CD14-positive monocyte (primary cell): ENCODE data around the gene EPHB2. TPM values are rescaled to one million over a fixed set of nuclear protein-coding genes. Genes with fewer than 3 reads are reported as not detected.
A peak's percentile ranks its signal among the peaks of the same experiment; 100 is the strongest.

Experiments
- DNase-seq, 3 donors: peaks; one replicate each; pipeline ENCODE4 v3.0.0-alpha.2; 2011 to 2022
- H2AFZ ChIP-seq: 2 replicates; pipeline ENCODE4 v1.6.0; 2012; ENCODE audit warnings: mild to moderate bottlenecking, low read depth, low read length, inconsistent platforms; ENCODE audit not compliant: insufficient read depth, poor library complexity, severe bottlenecking
- H3K27ac ChIP-seq, 2 donors: 1 replicate in 1 of 2; 2 replicates in 1 of 2; pipeline ENCODE4 v1.5.1; 2012 to 2013; ENCODE audit warnings: low read length in 2 of 2, control low read depth in 1 of 2, inconsistent platforms in 1 of 2, low read depth in 1 of 2, mild to moderate bottlenecking in 1 of 2
- H3K27me3 ChIP-seq, 2 donors: one replicate each; pipeline versions ENCODE4 v1.6.0 to v1.6.1; 2011 to 2013; ENCODE audit warnings: low read length in 2 of 2; ENCODE audit not compliant: control insufficient read depth in 2 of 2, insufficient read depth in 2 of 2
- H3K36me3 ChIP-seq, 2 donors: replicated peaks in 1 of 2; 1 replicate in 1 of 2; 2 replicates in 1 of 2; pipeline versions ENCODE4 v1.5.1 to v1.6.1; 2012 to 2013; ENCODE audit warnings: low read length in 2 of 2, control low read depth in 1 of 2, inconsistent platforms in 1 of 2, mild to moderate bottlenecking in 1 of 2; ENCODE audit not compliant: insufficient read depth in 2 of 2, control insufficient read depth in 1 of 2
- H3K4me1 ChIP-seq, 2 donors: 1 replicate in 1 of 2; 2 replicates in 1 of 2; pipeline versions ENCODE4 v1.5.1 to v1.6.1; 2012 to 2013; ENCODE audit warnings: low read length in 2 of 2, control low read depth in 1 of 2, inconsistent platforms in 1 of 2, mild to moderate bottlenecking in 1 of 2, moderate library complexity in 1 of 2; ENCODE audit not compliant: insufficient read depth in 2 of 2, control insufficient read depth in 1 of 2
- H3K4me2 ChIP-seq: replicated peaks from 2 replicates; pipeline ENCODE3; 2012; ENCODE audit warnings: low read length, moderate library complexity, mild to moderate bottlenecking; ENCODE audit not compliant: poor library complexity, severe bottlenecking; ENCODE audit errors: extremely low read depth
- H3K4me3 ChIP-seq, 3 experiments: fragments of 200-600 bp in 1 of 3; sonication (generic) in 1 of 3; replicated peaks in 1 of 3; 1 replicate in 2 of 3; 2 replicates in 1 of 3; pipeline ENCODE4 v1.5.1; 2011 to 2013; ENCODE audit warnings: low read length in 3 of 3, mild to moderate bottlenecking in 3 of 3, control low read depth in 2 of 3, low read depth in 2 of 3, inconsistent platforms in 1 of 3, moderate library complexity in 1 of 3
- H3K79me2 ChIP-seq: 2 replicates; pipeline ENCODE4 v1.6.0; 2012; ENCODE audit warnings: mild to moderate bottlenecking, control low read depth, inconsistent platforms, low read length, moderate library complexity; ENCODE audit not compliant: insufficient read depth
- H3K9ac ChIP-seq: 2 replicates; pipeline ENCODE4 v1.6.0; 2017; ENCODE audit warnings: low read length, mild to moderate bottlenecking; ENCODE audit not compliant: insufficient read depth, poor library complexity, severe bottlenecking
- H3K9me3 ChIP-seq, 2 donors: replicated peaks in 1 of 2; 1 replicate in 1 of 2; 2 replicates in 1 of 2; pipeline versions ENCODE4 v1.5.1 to v1.6.1; 2012 to 2013; ENCODE audit warnings: low read length in 2 of 2, control low read depth in 1 of 2; ENCODE audit not compliant: control insufficient read depth in 1 of 2, insufficient read depth in 1 of 2
- H4K20me1 ChIP-seq: 2 replicates; pipeline ENCODE4 v1.6.0; 2012; ENCODE audit warnings: mild to moderate bottlenecking, low read length, control low read depth, moderate library complexity; ENCODE audit not compliant: insufficient read depth
- H3K27ac Mint-ChIP-seq, 7 donors: one replicate each; pipeline ENCODE4 v1.8.0; 2020; ENCODE audit warnings: mild to moderate bottlenecking in 7 of 7, mixed read lengths in 7 of 7, moderate library complexity in 6 of 7, inconsistent platforms in 2 of 7
- H3K27me3 Mint-ChIP-seq, 3 donors: one replicate each; pipeline ENCODE4 v1.8.0; 2021 to 2022; ENCODE audit warnings: low read depth in 3 of 3, mild to moderate bottlenecking in 3 of 3, mixed read lengths in 3 of 3, moderate library complexity in 3 of 3, inconsistent platforms in 1 of 3
- H3K36me3 Mint-ChIP-seq, 2 donors: one replicate each; pipeline ENCODE4 v1.8.0; 2020; ENCODE audit warnings: mixed read lengths in 2 of 2, inconsistent platforms in 1 of 2, mild to moderate bottlenecking in 1 of 2
- H3K4me1 Mint-ChIP-seq: one replicate; pipeline ENCODE4 v1.8.0; 2020; ENCODE audit warnings: mild to moderate bottlenecking, mixed read lengths
- H3K4me3 Mint-ChIP-seq, 2 donors: one replicate each; pipeline ENCODE4 v1.8.0; 2020; ENCODE audit warnings: mild to moderate bottlenecking in 2 of 2, mixed read lengths in 2 of 2, moderate library complexity in 1 of 2
- H3K9me3 Mint-ChIP-seq, 7 donors: one replicate each; pipeline ENCODE4 v1.8.0; 2020 to 2022; ENCODE audit warnings: mixed read lengths in 7 of 7, mild to moderate bottlenecking in 6 of 7, moderate library complexity in 6 of 7, inconsistent platforms in 2 of 7
- WGBS: methylation state at CpG from one replicate; pipeline ENCODE4 v1.1.5; 2013; ENCODE audit warnings: missing lambda C conversion rate; ENCODE audit not compliant: insufficient coverage; 5-methylcytosine and 5-hydroxymethylcytosine counted together
- intact Hi-C, 2 donors: fragments of 100-400 bp; cut with micrococcal nuclease; formaldehyde crosslinking; loops; one replicate each; pipeline versions ENCODE4 v1.15.0 to v1.15.1; 2023
- polyA plus RNA-seq, 3 donors: library from polyadenylated mRNA; depleted of rRNA in 1 of 3; unstranded in 2 of 3; stranded (reverse) in 1 of 3; fragments of 300-500 nt in 2 of 3; fragments of >200 nt in 1 of 3; fragmentation: Illumina TruSeq in 2 of 3; gene quantifications; 1 replicate in 2 of 3; 2 replicates in 1 of 3; pipeline ENCODE4 v1.2.3, GENCODE V29; 2012 to 2021
- TF ChIP-seq, protein P1 (sequence below): fragments of 200-600 bp; IDR thresholded peaks from one replicate; pipeline ENCODE4 v1.8.0; 2022; ENCODE audit warnings: antibody characterized with exemption, mild to moderate bottlenecking

EPHB2 gene
- polyA plus RNA-seq, 3 donors: 2.9 to 5.6 (median 3.4) TPM

DNA sequence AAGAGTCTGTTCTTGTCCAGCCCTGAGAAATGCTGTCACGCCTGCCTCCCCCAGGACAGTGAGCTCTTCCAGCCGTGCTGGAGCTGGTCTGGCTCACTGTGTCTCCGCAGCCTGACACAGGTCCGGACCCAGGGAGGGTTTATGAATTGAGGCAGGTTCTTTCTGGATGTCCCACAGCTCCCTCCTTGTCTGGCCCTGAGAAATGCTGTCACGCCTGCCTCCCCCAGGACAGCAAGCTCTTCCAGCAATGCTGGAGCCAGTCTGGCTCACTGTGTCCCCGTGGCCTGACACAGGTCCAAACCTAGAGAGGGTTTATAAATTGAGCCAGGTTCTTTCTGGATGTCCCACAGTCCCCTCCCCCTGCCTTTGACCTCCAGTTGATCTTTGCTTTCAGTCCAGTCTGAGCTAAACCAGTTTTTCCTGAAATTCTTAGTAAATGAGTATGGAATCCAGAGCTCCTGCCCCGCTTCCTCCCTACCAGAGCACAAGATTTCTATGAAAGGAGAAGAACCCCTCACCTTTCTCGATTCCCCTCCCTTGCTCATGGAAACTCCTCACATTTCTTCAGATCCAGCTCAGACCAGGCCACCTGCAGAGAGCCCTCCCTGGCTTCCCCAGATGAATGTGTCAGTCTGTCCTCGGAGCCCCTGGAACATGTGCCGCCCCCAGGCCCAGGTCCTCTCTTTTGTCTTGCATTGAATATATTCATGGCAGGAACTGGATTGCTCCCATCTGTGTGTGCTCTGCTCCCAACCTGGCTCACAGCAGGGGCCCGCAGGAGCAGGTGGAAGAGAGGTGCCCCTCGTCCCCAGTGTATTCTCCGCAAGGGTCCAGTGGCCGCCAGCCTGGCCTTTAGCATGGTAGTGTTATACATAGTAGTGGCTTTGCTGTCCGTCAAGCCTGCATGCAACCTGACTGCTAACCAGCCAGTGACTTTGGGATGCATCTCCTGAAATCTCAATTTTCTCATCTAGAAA is 116.3 kb downstream of the EPHB2 start:
- Histone ChIP-seq H3K4me1 (peaks cover 2 to 7% of the 10 kb centered on the region in 2 donors), H3K4me3 (no peak overlapping the region), H4K20me1 (no peaks in the 10 kb centered on the region), H3K36me3 (no peaks in the 10 kb centered on the region), H3K4me2 (no peak overlapping the region), H3K27ac (no peak overlapping the region), H3K27me3 (no peaks in the 10 kb centered on the region), H2AFZ (no peak overlapping the region), H3K9ac (no peak overlapping the region), H3K79me2 (no peaks in the 10 kb centered on the region), H3K9me3 (no peaks in the 10 kb centered on the region)
- DNase-seq: no peak
- no peaks in the 10 kb centered on the region for H3K36me3 Mint-ChIP-seq
- H3K27ac Mint-ChIP-seq: peak overlapping the region in 1 of 7 donors; percentile 2
- H3K27me3 Mint-ChIP-seq: peaks cover 4 to 8% (median 4%) of the 10 kb centered on the region in 3 donors
- intact Hi-C loops: no loop called here
- WGBS: 93% methylated on average over 9 of the region's 15 CpGs
- peaks cover 10% of the 10 kb centered on the region for H3K4me1 Mint-ChIP-seq
- H3K9me3 Mint-ChIP-seq: no peaks in the 10 kb centered on the region
- TF ChIP-seq, protein P1, sequence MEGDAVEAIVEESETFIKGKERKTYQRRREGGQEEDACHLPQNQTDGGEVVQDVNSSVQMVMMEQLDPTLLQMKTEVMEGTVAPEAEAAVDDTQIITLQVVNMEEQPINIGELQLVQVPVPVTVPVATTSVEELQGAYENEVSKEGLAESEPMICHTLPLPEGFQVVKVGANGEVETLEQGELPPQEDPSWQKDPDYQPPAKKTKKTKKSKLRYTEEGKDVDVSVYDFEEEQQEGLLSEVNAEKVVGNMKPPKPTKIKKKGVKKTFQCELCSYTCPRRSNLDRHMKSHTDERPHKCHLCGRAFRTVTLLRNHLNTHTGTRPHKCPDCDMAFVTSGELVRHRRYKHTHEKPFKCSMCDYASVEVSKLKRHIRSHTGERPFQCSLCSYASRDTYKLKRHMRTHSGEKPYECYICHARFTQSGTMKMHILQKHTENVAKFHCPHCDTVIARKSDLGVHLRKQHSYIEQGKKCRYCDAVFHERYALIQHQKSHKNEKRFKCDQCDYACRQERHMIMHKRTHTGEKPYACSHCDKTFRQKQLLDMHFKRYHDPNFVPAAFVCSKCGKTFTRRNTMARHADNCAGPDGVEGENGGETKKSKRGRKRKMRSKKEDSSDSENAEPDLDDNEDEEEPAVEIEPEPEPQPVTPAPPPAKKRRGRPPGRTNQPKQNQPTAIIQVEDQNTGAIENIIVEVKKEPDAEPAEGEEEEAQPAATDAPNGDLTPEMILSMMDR: no peak
- no peak overlapping the region for H3K4me3 Mint-ChIP-seq

DNA sequence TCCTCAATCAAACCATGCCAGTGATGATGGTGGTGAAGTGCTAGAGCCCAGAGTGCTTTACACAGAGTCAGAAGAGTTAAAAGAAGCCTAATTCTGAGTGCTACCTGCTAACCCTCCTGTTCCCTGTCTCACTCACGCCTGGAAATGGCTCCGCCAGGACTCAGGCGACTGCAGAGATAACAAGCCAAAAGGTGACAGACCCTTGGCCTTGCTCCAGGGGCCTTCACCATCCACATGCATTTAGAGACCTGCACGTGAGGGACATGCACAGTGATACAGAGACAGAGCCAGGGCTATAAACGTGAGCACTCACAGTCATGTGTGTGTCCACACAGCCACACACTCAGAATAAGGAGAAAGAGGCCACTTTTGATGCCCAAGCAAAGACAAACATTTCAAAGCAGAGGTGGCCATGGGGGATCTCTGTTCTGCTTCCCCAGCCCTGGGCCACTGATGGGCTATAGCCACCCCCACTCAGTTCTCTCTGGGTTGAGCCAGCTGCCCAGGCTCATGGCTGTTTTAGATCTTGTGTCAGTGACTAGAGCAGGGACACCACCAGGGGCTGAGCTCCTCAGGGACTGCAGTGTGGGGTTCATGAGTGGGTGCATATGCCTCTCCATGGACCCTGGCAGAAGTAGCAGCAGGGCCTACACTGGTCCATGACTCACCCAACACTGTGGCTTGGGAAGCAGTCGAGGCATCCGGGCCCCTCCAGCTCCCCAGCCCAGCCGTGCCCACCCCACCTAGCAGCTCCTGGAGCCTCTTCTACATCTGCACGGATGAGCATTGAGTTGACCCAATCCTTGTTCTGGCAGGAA is 117.2 kb downstream of the EPHB2 start:
- H3K9me3 ChIP-seq: no peaks in the 10 kb centered on the region
- no peak overlapping the region for H3K4me2 ChIP-seq
- H3K27ac Mint-ChIP-seq: no peak overlapping the region
- no peaks in the 10 kb centered on the region for H3K79me2 ChIP-seq
- intact Hi-C loops: no loop called here
- H3K4me3 ChIP-seq: no peak overlapping the region
- H3K27ac ChIP-seq: no peak overlapping the region
- no peak overlapping the region for H3K4me3 Mint-ChIP-seq
- peaks cover 6 to 15% of the 10 kb centered on the region in 2 donors for H3K4me1 ChIP-seq
- peaks cover 4 to 8% (median 5%) of the 10 kb centered on the region in 3 donors for H3K27me3 Mint-ChIP-seq
- H3K36me3 Mint-ChIP-seq: no peaks in the 10 kb centered on the region
- H4K20me1 ChIP-seq: no peaks in the 10 kb centered on the region
- H2AFZ ChIP-seq: no peak overlapping the region
- no peaks in the 10 kb centered on the region for H3K27me3 ChIP-seq
- TF ChIP-seq, protein P1: no peak
- no peaks in the 10 kb centered on the region for H3K9me3 Mint-ChIP-seq
- H3K9ac ChIP-seq: no peak overlapping the region
- DNase-seq: no peak
- no peaks in the 10 kb centered on the region for H3K36me3 ChIP-seq
- H3K4me1 Mint-ChIP-seq: peaks cover 16% of the 10 kb centered on the region
- 93% methylated on average over 9 of the region's 9 CpGs for WGBS
